MM.1S (cell line): ENCODE measurements around the gene PARP12.

Source experiments
- DNase-seq: peaks from one replicate; pipeline ENCODE4 v3.0.0-alpha.2; 2015
- H2AFZ ChIP-seq: fragments of 300-600 bp; sonication (generic); 2 replicates; pipeline ENCODE4 v1.6.0; 2016; ENCODE audit warnings: antibody characterized with exemption, low read length
- H3F3A ChIP-seq: fragments of 300-600 bp; sonication (generic); 2 replicates; pipeline ENCODE4 v1.6.1; 2016; ENCODE audit warnings: mild to moderate bottlenecking, antibody characterized with exemption, low read length, moderate library complexity, mixed read lengths; ENCODE audit not compliant: insufficient read depth
- H3K27ac ChIP-seq: fragments of 300-600 bp; sonication (generic); 2 replicates; pipeline ENCODE4 v1.5.1; 2016; ENCODE audit warnings: mild to moderate bottlenecking, low read length
- H3K27me3 ChIP-seq: fragments of 300-600 bp; sonication (generic); replicated peaks from 2 replicates; pipeline ENCODE4 v1.6.0; 2016; ENCODE audit warnings: low read length; ENCODE audit not compliant: insufficient read depth
- H3K36me3 ChIP-seq: fragments of 300-600 bp; sonication (generic); replicated peaks from 2 replicates; pipeline ENCODE4 v1.6.1; 2016; ENCODE audit warnings: mild to moderate bottlenecking, low read length, mixed read lengths; ENCODE audit not compliant: insufficient read depth
- H3K4me1 ChIP-seq: fragments of 300-600 bp; sonication (generic); 2 replicates; pipeline ENCODE4 v1.6.1; 2016; ENCODE audit warnings: low read length, mixed read lengths
- H3K4me2 ChIP-seq: fragments of 300-600 bp; sonication (generic); 2 replicates; pipeline ENCODE4 v1.6.0; 2016; ENCODE audit warnings: low read depth, low read length
- H3K4me3 ChIP-seq: fragments of 300-600 bp; sonication (generic); 2 replicates; pipeline ENCODE4 v1.5.1; 2016; ENCODE audit warnings: low read length, mixed read lengths
- H3K79me2 ChIP-seq: fragments of 300-600 bp; sonication (generic); 2 replicates; pipeline ENCODE4 v1.6.1; 2016; ENCODE audit warnings: mixed run types, low read length, mixed read lengths
- H3K9ac ChIP-seq: fragments of 300-600 bp; sonication (generic); 2 replicates; pipeline ENCODE4 v1.6.1; 2016; ENCODE audit warnings: low read length, mixed read lengths
- H3K9me2 ChIP-seq: fragments of 300-600 bp; sonication (generic); replicated peaks from 2 replicates; pipeline ENCODE4 v1.6.1; 2016; ENCODE audit warnings: mild to moderate bottlenecking, low read length, mixed read lengths; ENCODE audit not compliant: insufficient read depth
- H3K9me3 ChIP-seq: fragments of 300-600 bp; sonication (generic); replicated peaks from 2 replicates; pipeline ENCODE4 v1.6.1; 2016; ENCODE audit warnings: mild to moderate bottlenecking, low read length, mixed read lengths; ENCODE audit not compliant: insufficient read depth
- H4K20me1 ChIP-seq: fragments of 300-600 bp; sonication (generic); 2 replicates; pipeline ENCODE4 v1.6.1; 2016; ENCODE audit warnings: mild to moderate bottlenecking, low read length, moderate library complexity, mixed read lengths; ENCODE audit not compliant: insufficient read depth
- CTCF ChIP-seq: fragments of 300-600 bp; sonication (generic); IDR thresholded peaks from 2 replicates; pipeline ENCODE4 v1.5.1; 2016; ENCODE audit warnings: antibody characterized with exemption, low read length, mixed read lengths
- EZH2 ChIP-seq: fragments of 300-600 bp; sonication (generic); optimal IDR thresholded peaks from 2 replicates; pipeline ENCODE3; 2017; ENCODE audit warnings: low read depth, mild to moderate bottlenecking, antibody characterized with exemption, low read length, mixed read lengths
- EZH2phosphoT487 ChIP-seq: fragments of 300-600 bp; sonication (generic); IDR thresholded peaks from 2 replicates; pipeline ENCODE4 v1.6.1; 2018; ENCODE audit warnings: antibody characterized with exemption, low read length

The PARP12 gene

GRCh38 chr7:140039896-140040295, 22.9 kb downstream of the PARP12 start:
- no peak overlapping the region for H3K9ac ChIP-seq
- no peaks in the 10 kb centered on the region for H3K9me3 ChIP-seq
- no peaks in the 10 kb centered on the region for H3K36me3 ChIP-seq
- H3K79me2 ChIP-seq, result no peaks in the 10 kb centered on the region
- no peaks in the 10 kb centered on the region for H3K27me3 ChIP-seq
- no peak for DNase-seq
- H3K27ac ChIP-seq, result no peak overlapping the region
- no peaks in the 10 kb centered on the region for H3K4me1 ChIP-seq
- TF ChIP-seq CTCF (no peak), EZH2 (no peak), EZH2phosphoT487 (no peak)
- no peaks in the 10 kb centered on the region for H3F3A ChIP-seq
- H2AFZ ChIP-seq, result no peak overlapping the region
- no peak overlapping the region for H3K4me2 ChIP-seq
- no peaks in the 10 kb centered on the region for H3K9me2 ChIP-seq
- H4K20me1 ChIP-seq, result no peaks in the 10 kb centered on the region
- H3K4me3 ChIP-seq, result no peak overlapping the region

- Histone ChIP-seq H3K4me2 (no peak overlapping the region), H3K79me2 (no peaks in the 10 kb centered on the region), H4K20me1 (no peaks in the 10 kb centered on the region), H3K9me2 (no peaks in the 10 kb centered on the region), H3F3A (no peaks in the 10 kb centered on the region), H2AFZ (no peak overlapping the region), H3K9me3 (no peaks in the 10 kb centered on the region), H3K36me3 (no peaks in the 10 kb centered on the region), H3K4me1 (no peaks in the 10 kb centered on the region), H3K27me3 (no peaks in the 10 kb centered on the region), H3K9ac (no peak overlapping the region), H3K27ac (no peak overlapping the region), H3K4me3 (no peak overlapping the region)
- DNase-seq, result no peak
- no peak for TF ChIP-seq EZH2
- no peak for TF ChIP-seq CTCF
- TF ChIP-seq EZH2phosphoT487, result no peak
These were observed 23.7 kb downstream of the PARP12 start for GRCh38 chr7:140039066-140039465.

- Histone ChIP-seq H3K4me2 (no peak overlapping the region), H3F3A (no peaks in the 10 kb centered on the region), H3K79me2 (no peaks in the 10 kb centered on the region), H3K9me2 (no peaks in the 10 kb centered on the region), H3K27ac (no peak overlapping the region), H2AFZ (no peak overlapping the region), H3K27me3 (no peaks in the 10 kb centered on the region), H3K9ac (no peak overlapping the region), H3K4me3 (no peak overlapping the region), H4K20me1 (no peaks in the 10 kb centered on the region), H3K9me3 (no peaks in the 10 kb centered on the region), H3K36me3 (no peaks in the 10 kb centered on the region), H3K4me1 (no peaks in the 10 kb centered on the region)
- DNase-seq, result no peak
- TF ChIP-seq CTCF (no peak), EZH2 (no peak), EZH2phosphoT487 (no peak)
These were observed 26.4 kb downstream of the PARP12 start for GRCh38 chr7:140036224-140036962.
